ES-I3 (cell line): Measurements from ENCODE around the gene S100A16.
A peak's percentile ranks its signal among the peaks of the same experiment; 100 is the strongest.
"Not testable (repeated sequence)": the region's sequence is repeated elsewhere in the genome, so short reads cannot be mapped to it uniquely, and the experiment has no call there.

Experiments
- H3K36me3 ChIP-seq: 2 replicates; pipeline ENCODE4 v1.6.1; 2013; ENCODE audit warnings: mild to moderate bottlenecking, low read length, control low read depth, moderate library complexity; ENCODE audit not compliant: insufficient read depth
- H3K4me1 ChIP-seq: 2 replicates; pipeline ENCODE4 v1.6.1; 2013; ENCODE audit warnings: mild to moderate bottlenecking, control low read depth, low read length; ENCODE audit not compliant: insufficient read depth
- H3K9ac ChIP-seq: 2 replicates; pipeline ENCODE4 v1.6.1; 2013; ENCODE audit warnings: low read depth, mild to moderate bottlenecking, low read length, moderate library complexity
- H3K9me3 ChIP-seq: 2 replicates; pipeline ENCODE4 v1.6.1; 2013; ENCODE audit warnings: mild to moderate bottlenecking, low read length, moderate library complexity; ENCODE audit not compliant: control insufficient read depth, insufficient read depth

Gene S100A16

DNA sequence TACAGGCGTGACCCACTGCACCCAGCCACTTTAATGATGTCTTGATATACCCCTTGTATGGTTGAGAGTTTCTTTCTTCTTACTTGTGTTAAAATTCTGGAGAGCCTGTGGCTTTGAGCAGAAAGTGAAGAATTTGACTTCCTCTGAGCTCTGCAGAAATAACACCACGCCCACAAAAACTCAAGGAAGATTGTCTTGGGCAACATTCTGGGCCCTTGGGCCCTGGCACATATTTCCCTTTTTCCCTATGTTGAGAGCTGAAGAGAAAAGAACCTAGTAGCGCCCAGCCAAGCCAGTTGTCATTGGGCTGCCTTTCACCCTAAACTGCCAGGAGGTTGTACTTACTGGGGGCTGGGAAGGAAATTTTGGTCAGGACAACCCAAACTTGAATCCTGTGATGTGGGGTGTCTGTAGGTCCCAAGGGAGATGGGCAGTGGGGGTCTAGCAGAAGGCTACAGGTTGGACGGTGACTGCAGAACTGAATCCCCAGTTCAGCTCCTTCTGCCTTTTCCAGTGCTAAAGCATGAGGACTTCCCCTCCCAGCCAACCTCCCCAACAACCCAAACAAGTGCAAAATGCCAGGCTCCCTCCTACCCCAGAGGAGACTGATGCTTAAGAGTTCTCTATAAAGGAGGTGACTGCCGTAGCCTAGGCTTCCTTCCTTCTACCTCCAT lies 33.9 kb upstream of the S100A16 start:
- no peaks in the 10 kb centered on the region for H3K9me3 ChIP-seq
- H3K36me3 ChIP-seq = peaks cover 28% of the 10 kb centered on the region
- no peaks in the 10 kb centered on the region for H3K4me1 ChIP-seq
- H3K9ac ChIP-seq = no peak overlapping the region

- no peaks in the 10 kb centered on the region for H3K9me3 ChIP-seq
- no peak overlapping the region for H3K9ac ChIP-seq
- no peaks in the 10 kb centered on the region for H3K4me1 ChIP-seq
- peaks cover 40% of the 10 kb centered on the region for H3K36me3 ChIP-seq
Observed at GRCh38 chr1:153643816-153644215, 30.9 kb upstream of the S100A16 start.

DNA sequence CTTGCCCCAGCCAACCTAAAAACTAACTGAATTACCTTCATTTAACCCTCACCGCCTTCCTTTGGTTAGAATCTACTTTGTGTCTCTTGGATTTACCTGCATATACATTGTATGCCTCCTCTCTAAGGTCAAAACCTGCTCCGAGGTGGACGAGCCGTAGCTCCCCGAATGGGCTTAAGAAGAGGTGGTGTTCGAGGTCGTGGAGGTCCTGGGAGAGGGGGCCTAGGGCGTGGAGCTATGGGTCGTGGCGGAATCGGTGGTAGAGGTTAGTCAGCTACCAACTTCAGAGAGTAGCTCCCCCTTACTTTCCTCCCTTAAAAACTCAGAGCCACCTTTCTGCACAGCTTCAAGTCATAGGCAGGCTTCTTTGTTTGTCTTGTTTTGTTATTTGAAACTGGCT lies 30.2 kb upstream of the S100A16 start:
- Histone ChIP-seq H3K4me1 (no peaks in the 10 kb centered on the region), H3K9ac (no peak overlapping the region), H3K36me3 (peaks cover 46% of the 10 kb centered on the region), H3K9me3 (no peaks in the 10 kb centered on the region)

- no peaks in the 10 kb centered on the region for H3K4me1 ChIP-seq
- H3K9me3 ChIP-seq = no peaks in the 10 kb centered on the region
- no peak overlapping the region for H3K9ac ChIP-seq
- H3K36me3 ChIP-seq = peaks cover 51% of the 10 kb centered on the region
Observed at GRCh38 chr1:153642161-153642560, 29.2 kb upstream of the S100A16 start.

- H3K4me1 ChIP-seq = no peaks in the 10 kb centered on the region
- peaks cover 57% of the 10 kb centered on the region for H3K36me3 ChIP-seq
- H3K9ac ChIP-seq = no peak overlapping the region
- H3K9me3 ChIP-seq = no peaks in the 10 kb centered on the region
Observed at GRCh38 chr1:153640861-153641260, 27.9 kb upstream of the S100A16 start.

DNA sequence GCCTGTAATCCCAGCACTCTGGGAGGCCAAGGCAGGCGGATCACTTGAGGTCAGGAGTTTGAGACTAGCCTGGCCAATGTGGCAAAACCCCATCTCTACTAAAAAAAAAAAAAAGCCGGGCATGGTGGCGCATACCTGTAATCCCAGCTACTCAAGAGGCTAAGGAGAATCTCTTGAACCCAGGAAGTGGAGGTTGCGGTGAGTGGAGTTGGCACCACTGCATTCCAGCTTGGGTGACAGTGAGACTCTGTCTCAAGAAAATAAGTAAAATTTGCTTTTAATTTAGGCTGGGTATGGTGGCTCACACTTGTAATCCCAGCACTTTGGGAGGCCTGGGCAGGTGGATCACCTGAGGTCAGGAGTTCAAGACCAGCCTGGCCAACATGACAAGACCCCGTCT lies 27.3 kb upstream of the S100A16 start:
- not testable (repeated sequence) for H3K9me3 ChIP-seq, H3K4me1 ChIP-seq, H3K9ac ChIP-seq
- H3K36me3 ChIP-seq = peaks cover 54% of the 10 kb centered on the region

DNA sequence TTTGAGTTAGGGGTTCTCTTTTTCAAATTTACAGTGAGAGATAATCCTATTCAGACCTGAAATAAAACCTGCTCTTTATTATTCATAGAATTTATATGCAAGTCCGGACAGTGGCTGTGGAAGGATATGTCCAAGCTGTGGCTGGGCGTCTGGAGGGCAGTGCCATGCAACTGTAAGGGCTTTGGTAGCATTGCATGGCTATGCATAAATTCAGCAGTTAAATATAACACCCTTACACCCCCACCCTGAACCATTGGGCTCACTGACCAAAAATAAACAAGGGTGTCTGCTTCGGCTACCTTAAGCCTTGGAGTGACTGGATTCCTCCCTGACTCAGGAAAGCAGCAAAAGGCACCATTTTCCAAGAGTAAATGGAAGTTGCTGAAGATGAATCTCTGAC lies 26.3 kb upstream of the S100A16 start:
- Histone ChIP-seq H3K4me1 (no peaks in the 10 kb centered on the region), H3K9me3 (no peaks in the 10 kb centered on the region), H3K36me3 (peaks cover 54% of the 10 kb centered on the region), H3K9ac (no peak overlapping the region)

DNA sequence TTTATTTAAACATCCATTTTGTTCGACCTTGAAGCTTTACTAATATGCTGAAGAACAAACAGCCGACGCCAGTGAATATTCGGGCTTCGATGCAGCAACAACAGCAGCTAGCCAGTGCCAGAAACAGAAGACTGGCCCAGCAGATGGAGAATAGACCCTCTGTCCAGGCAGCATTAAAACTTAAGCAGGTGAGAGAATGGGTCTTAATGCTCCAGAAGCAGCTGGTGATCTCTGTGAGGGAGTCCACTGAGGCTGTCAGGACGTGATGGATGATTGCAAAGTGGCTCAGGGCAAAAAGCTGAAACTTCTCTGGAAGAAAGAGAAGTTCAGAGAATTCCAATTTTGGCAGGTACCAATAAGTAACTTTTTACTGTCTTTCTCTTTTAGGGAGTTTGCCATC lies 25.3 kb upstream of the S100A16 start:
- Histone ChIP-seq H3K36me3 (peaks cover 46% of the 10 kb centered on the region), H3K9ac (no peak overlapping the region), H3K9me3 (no peaks in the 10 kb centered on the region), H3K4me1 (no peaks in the 10 kb centered on the region)

DNA sequence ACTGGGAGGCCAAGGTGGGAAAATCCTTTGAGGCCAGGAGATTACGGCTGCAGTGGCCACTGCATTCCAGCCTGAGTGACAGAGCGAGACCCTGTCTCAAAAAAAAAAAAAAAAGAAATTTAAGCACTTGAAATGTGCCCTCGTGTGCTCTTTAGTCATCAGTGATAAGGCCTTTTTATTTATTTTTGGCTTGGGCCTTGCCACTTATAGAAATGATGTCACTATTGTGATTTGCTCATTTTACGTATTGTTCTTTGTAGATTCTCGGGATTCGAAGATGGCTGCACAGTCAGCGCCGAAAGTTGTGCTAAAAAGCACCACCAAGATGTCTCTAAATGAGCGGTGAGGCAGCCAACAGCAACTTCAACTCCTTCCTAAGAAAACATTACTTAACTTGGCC lies 23.4 kb upstream of the S100A16 start:
- H3K36me3 ChIP-seq = peaks cover 30% of the 10 kb centered on the region
- H3K9me3 ChIP-seq = no peaks in the 10 kb centered on the region
- H3K9ac ChIP-seq = no peak overlapping the region
- no peaks in the 10 kb centered on the region for H3K4me1 ChIP-seq

DNA sequence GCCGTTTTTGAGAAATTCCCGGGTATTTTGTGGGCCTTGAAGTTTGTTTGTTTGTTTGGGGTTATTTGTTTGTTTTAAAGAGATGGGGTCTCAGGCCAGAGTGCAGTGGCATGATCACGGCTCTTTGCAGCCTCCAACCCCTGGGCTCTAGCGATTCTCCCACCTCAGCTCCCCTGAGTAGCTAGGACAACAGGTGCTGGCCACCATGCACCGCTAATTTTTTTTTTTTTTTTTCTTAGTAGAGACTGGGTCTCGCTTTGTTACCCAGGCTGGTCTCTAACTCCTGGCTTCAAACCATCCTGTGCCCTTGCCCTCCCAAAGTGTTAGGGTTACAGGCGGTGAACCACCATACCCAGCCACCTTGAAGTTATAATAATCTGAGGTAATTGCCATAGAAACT lies 22.9 kb upstream of the S100A16 start:
- no peak overlapping the region for H3K9ac ChIP-seq
- H3K4me1 ChIP-seq = no peaks in the 10 kb centered on the region
- H3K9me3 ChIP-seq = no peaks in the 10 kb centered on the region
- peaks cover 26% of the 10 kb centered on the region for H3K36me3 ChIP-seq

DNA sequence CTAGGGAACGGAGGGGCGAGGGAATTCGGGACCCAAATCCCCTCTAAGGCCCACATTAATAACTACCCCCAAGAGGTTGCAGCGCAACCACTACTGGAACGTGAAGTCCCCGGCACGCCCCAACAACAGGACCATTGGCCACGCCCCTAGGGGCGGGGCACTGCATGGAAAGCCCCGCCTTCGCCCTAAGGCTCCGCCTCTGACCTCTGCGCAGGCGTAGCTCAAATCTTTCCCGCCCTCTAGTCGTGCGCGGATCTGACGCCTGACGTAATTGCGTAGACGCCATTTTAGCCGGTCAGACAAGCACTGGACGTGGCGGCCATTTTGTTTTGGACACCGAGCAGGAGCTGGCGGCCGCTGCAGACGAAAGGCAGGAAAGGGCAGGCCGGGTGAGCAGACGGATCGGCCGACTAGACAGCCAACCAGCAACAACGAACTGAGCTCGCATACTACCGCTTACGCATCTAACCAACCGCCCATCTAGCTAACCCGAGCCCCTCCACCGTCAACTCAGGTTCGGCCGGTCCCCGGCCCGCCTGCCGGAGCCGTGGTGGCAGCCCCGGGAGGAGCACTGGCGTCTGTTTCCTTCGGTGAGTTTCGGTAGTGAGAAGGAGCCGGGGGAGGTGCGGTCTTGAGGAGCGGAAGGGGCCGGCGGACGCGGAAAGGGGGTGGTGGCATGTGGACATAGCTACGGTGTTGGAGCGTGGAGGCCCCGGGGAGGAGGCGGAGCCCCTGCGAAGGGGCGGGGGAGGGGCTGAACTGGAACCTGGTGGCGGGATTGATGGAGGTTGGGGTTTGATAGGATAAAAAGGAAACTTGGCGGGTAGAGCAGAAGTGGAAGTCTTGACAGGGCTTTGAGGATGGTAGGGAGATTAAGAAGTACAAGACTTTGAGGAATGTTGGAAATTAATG lies 21.1 kb upstream of the S100A16 start, which contains the start of gene CHTOP:
Gene CHTOP, plus strand, starts transcription at position 313 of the 912 bp plus-strand sequence. CDS start 2,523 bp downstream, outside the sequence.
- Histone ChIP-seq H3K9me3 (no peaks in the 10 kb centered on the region), H3K36me3 (peaks cover 21% of the 10 kb centered on the region), H3K4me1 (peaks cover 9% of the 10 kb centered on the region; the same call in 1 of the 2 replicates), H3K9ac (peak within 1 kb of the TSS; percentile 100)

DNA sequence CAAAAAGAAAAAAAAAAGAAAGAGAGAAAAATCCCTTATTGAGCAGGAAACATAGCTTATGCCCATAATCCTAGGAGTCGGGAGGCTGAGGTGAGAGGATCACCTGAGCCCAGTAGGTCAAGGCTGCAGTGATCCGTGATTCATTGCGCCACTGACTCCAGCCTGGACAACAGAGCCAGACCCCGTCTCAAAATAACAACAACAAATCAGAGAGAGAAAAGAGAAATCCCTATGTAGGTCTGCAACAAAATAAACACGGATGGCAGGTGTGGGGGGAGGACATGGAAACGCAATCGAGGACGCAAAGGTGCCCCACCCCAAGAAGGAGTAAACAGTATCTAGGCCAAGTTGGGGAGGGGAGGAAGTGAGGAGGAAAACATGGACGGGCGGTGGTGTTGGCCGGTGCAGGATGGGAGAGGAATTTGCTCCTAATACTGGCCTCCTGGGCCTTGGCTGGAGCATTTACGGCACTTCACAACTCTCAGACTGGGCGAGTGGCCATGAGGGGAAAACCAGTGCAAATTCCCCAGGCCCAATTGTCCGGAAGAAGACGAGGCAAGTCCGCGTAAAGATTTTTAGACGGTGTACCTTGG lies 20.3 kb upstream of the S100A16 start:
- Histone ChIP-seq H3K4me1 (peaks cover 9% of the 10 kb centered on the region; the same call in 1 of the 2 replicates), H3K36me3 (peaks cover 16% of the 10 kb centered on the region), H3K9me3 (no peaks in the 10 kb centered on the region), H3K9ac (peak overlapping the region; percentile 100; the same call in 1 of the 2 replicates)

- Histone ChIP-seq H3K4me1 (peaks cover 18% of the 10 kb centered on the region; the same call in 1 of the 2 replicates), H3K9me3 (no peaks in the 10 kb centered on the region), H3K36me3 (0 out of 2 replicates have a peak, but pooled peaks cover 3% of the 10 kb centered on the region), H3K9ac (no peak overlapping the region)
Observed at GRCh38 chr1:153631047-153632022, 18.4 kb upstream of the S100A16 start.
